Measurements from ENCODE around the gene ZNF135. TPM values are rescaled to one million over a fixed set of nuclear protein-coding genes. Genes with fewer than 3 reads are reported as not detected.

The ZNF135 gene
- total RNA-seq, 1 donor from 2014 or later = 1.7 TPM

DNA sequence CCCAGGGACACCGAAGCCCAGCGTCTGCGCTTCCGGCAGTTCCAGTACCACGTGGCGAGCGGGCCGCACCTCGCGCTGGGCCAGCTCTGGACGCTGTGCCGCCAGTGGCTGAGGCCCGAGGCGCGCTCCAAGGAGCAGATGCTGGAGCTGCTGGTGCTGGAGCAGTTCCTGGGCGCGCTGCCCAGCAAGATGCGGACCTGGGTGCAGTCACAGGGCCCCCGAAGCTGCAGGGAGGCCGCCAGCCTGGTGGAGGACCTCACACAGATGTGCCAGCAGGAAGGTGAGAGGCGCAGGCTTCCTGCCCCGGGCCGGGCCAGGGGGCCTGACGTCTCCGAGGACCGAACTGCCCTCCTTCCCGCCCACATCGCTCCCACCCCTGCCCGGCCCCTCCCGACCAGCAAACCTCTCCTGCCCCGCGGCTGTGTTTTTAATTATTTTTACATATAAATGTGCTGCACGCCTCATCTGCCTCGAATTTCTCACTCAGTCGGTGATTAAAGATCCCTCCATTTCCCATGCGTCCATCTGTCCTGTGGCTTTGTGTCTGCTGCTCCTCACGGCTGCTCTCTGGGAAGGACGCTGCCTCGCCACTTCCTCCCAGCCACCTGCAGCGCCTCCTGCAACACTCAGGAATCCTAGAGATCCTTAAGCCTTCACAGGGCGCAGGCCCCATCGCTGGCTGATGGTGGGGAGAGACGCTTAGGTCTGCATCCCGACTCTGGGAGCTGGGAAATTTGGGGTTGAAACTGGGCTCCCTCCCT lies 21.0 kb upstream of the ZNF135 start:
- Mint-ChIP-seq H3K27me3 (ENCODE audit: low read depth, unreplicated experiment) (no peaks in the 10 kb centered on the region), H3K36me3 (ENCODE audit: low read depth, unreplicated experiment) (no peaks in the 10 kb centered on the region), H3K4me1 (ENCODE audit: low read depth, unreplicated experiment) (no peaks in the 10 kb centered on the region), H3K4me3 (ENCODE audit: unreplicated experiment) (no peak overlapping the region), H3K9me3 (ENCODE audit: unreplicated experiment) (peaks cover 31% of the 10 kb centered on the region), H3K27ac (ENCODE audit: unreplicated experiment) (no peak overlapping the region)
- Histone ChIP-seq H4K20me1 (ENCODE audit: insufficient read depth, low read length) (no peaks in the 10 kb centered on the region), H3K9ac (ENCODE audit: low read length) (no peak overlapping the region), H3K4me3 (ENCODE audit: insufficient read depth, low read depth, low read length) (no peak overlapping the region), H3K27me3 (ENCODE audit: insufficient read depth, low read length) (no peaks in the 10 kb centered on the region), H3K79me2 (ENCODE audit: insufficient read depth, low read length) (no peaks in the 10 kb centered on the region), H3K4me2 (ENCODE audit: low read length) (no peak overlapping the region), H3K9me3 (ENCODE audit: insufficient read depth, low read depth, low read length) (peaks cover 5% of the 10 kb centered on the region), H3K27ac (ENCODE audit: low read depth, low read length) (no peak overlapping the region), H3K4me1 (ENCODE audit: insufficient read depth, low read length) (no peaks in the 10 kb centered on the region), H3K36me3 (ENCODE audit: insufficient read depth, low read length) (no peaks in the 10 kb centered on the region), H2AFZ (ENCODE audit: low read depth, low read length) (no peak overlapping the region)
- FAIRE-seq (no peak), DNase-seq (ENCODE audit: low read depth) (no peak)
- TF ChIP-seq EZH2 (IDR thresholded peaks at IDR 0.05; ENCODE audit: insufficient read depth, low read length) (no peak), CTCF (IDR thresholded peaks at IDR 0.05; ENCODE audit: insufficient read depth, low read depth, low read length) (no peak)

DNA sequence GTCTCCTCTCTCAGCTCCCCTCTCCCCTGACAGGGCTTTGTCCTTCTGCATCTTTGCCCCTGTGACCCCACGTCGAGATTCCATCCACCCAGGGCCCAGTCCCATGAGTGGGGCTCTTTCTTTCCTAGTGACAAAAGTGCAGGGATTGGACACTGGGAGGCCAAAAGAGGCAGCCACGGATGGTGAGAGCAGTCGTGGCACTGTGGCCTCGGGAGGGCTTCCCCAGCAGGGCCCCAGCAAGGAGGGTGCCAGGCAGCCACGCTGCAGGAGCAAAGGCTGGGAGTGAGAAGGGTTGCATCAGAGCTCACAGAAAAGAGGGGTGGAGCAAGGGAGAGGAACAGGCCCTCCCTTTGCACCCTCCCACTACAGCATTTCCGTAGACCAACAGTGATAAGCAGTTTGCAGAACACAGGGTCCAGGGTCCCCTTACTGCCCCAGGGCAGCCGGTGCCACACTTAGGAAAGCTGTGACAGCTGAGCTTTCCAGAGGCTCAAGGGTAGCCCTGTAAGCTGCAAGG lies 20.3 kb upstream of the ZNF135 start:
- Histone ChIP-seq H3K9me3 (ENCODE audit: insufficient read depth, low read depth, low read length) (peaks cover 8% of the 10 kb centered on the region), H3K4me1 (ENCODE audit: insufficient read depth, low read length) (no peaks in the 10 kb centered on the region), H3K27me3 (ENCODE audit: insufficient read depth, low read length) (no peaks in the 10 kb centered on the region), H3K4me2 (ENCODE audit: low read length) (no peak overlapping the region), H3K79me2 (ENCODE audit: insufficient read depth, low read length) (no peaks in the 10 kb centered on the region), H3K9ac (ENCODE audit: low read length) (no peak overlapping the region), H4K20me1 (ENCODE audit: insufficient read depth, low read length) (no peaks in the 10 kb centered on the region), H3K4me3 (ENCODE audit: insufficient read depth, low read depth, low read length) (no peak overlapping the region), H3K36me3 (ENCODE audit: insufficient read depth, low read length) (no peaks in the 10 kb centered on the region), H2AFZ (ENCODE audit: low read depth, low read length) (no peak overlapping the region), H3K27ac (ENCODE audit: low read depth, low read length) (no peak overlapping the region)
- Mint-ChIP-seq H3K9me3 (ENCODE audit: unreplicated experiment) (peaks cover 31% of the 10 kb centered on the region), H3K4me1 (ENCODE audit: low read depth, unreplicated experiment) (no peaks in the 10 kb centered on the region), H3K27ac (ENCODE audit: unreplicated experiment) (no peak overlapping the region), H3K4me3 (ENCODE audit: unreplicated experiment) (no peak overlapping the region), H3K36me3 (ENCODE audit: low read depth, unreplicated experiment) (no peaks in the 10 kb centered on the region), H3K27me3 (ENCODE audit: low read depth, unreplicated experiment) (no peaks in the 10 kb centered on the region)
- no peak for FAIRE-seq
- no peak for TF ChIP-seq EZH2 (IDR thresholded peaks at IDR 0.05; ENCODE audit: insufficient read depth, low read length)
- TF ChIP-seq CTCF (IDR thresholded peaks at IDR 0.05; ENCODE audit: insufficient read depth, low read depth, low read length) = no peak
- DNase-seq (ENCODE audit: low read depth) = no peak

Measured in astrocyte (in vitro differentiated cells and primary cell).